ENCODE data around the gene SLC35F1. TPM values are rescaled to one million over a fixed set of nuclear protein-coding genes. Genes with fewer than 3 reads are reported as not detected.
"Not testable (repeated sequence)": the region's sequence is repeated elsewhere in the genome, so short reads cannot be mapped to it uniquely, and the experiment has no call there.

The SLC35F1 gene
- total and polyA plus RNA-seq, 2 donors = 0.92 to 9.1 TPM

DNA sequence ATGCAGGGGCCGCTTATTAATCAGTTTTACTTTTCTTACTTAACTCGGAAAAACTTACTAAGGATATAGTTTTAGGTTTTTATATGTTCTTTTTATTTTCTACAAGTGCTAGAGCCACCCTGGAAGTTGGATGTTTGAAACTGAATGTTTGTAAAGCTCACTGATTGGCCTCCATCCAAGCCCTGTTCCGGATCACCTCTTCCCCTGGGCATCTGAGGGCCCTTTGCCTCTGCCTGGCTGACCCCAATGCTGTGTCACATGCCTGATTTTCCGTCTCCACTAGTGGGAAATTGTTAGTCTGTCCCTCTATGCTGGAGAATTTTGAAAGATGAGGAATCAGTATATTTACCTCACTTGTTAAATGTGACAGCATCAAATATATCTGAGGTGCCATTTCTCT, 79.3 kb downstream of the SLC35F1 start:
- no peaks in the 10 kb centered on the region for H3K4me1 ChIP-seq (ENCODE audit: insufficient read depth)
- no peak for DNase-seq (ENCODE audit: extremely low spot score)
- H3K36me3 ChIP-seq (ENCODE audit: insufficient read depth) = no peaks in the 10 kb centered on the region
- H3K27ac ChIP-seq (ENCODE audit: low read depth) = no peak overlapping the region
- 65% methylated on average over 4 of the region's 4 CpGs for WGBS
- H3K4me3 ChIP-seq (ENCODE audit: low read depth, low read length) = no peak overlapping the region

- H3K4me1 ChIP-seq (ENCODE audit: insufficient read depth) = no peaks in the 10 kb centered on the region
- no peak overlapping the region for H3K4me3 ChIP-seq (ENCODE audit: low read depth, low read length)
- 60% methylated on average over 3 of the region's 3 CpGs for WGBS
- H3K27ac ChIP-seq (ENCODE audit: low read depth) = no peak overlapping the region
- no peak for DNase-seq (ENCODE audit: extremely low spot score)
- H3K36me3 ChIP-seq (ENCODE audit: insufficient read depth) = no peaks in the 10 kb centered on the region
Observed at GRCh38 chr6:117989086-117989485, 82.0 kb downstream of the SLC35F1 start.

DNA sequence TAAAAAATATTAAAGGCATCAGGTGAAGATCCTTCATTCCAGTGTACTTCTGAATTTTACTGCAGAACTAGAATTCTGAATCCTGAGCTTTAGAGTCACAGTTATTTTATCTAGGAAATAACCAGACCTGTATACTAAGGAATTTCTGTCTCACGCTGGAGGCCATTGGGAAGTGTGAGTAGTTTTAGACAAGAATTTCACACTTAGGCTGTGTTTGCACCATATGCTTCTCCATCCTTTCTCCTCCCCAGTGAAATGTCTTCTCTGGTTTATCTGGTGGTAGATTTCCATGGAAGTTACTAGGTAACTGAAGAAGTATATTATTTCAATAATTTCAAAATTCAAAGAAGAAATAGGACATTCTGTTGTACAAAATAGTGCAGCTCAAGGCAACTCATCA, 83.1 kb downstream of the SLC35F1 start:
- Histone ChIP-seq H3K36me3 (ENCODE audit: insufficient read depth) (no peaks in the 10 kb centered on the region), H3K4me3 (ENCODE audit: low read depth, low read length) (no peak overlapping the region), H3K4me1 (ENCODE audit: insufficient read depth) (no peaks in the 10 kb centered on the region), H3K27ac (ENCODE audit: low read depth) (no peak overlapping the region)
- no peak for DNase-seq (ENCODE audit: extremely low spot score)
- WGBS = 50% methylated on average over 1 of the region's 1 CpG

GRCh38 chr6:117992856-117993255, 85.8 kb downstream of the SLC35F1 start:
- DNase-seq (ENCODE audit: extremely low spot score) = no peak
- H3K27ac ChIP-seq (ENCODE audit: low read depth) = no peak overlapping the region
- whole genome bisulfite sequencing = 44% methylated on average over 1 of the region's 1 CpG
- no peak overlapping the region for H3K4me3 ChIP-seq (ENCODE audit: low read depth, low read length)
- H3K36me3 ChIP-seq (ENCODE audit: insufficient read depth) = no peaks in the 10 kb centered on the region
- H3K4me1 ChIP-seq (ENCODE audit: insufficient read depth) = no peaks in the 10 kb centered on the region

- no peak overlapping the region for H3K4me3 ChIP-seq (ENCODE audit: low read depth, low read length)
- H3K4me1 ChIP-seq (ENCODE audit: insufficient read depth) = no peaks in the 10 kb centered on the region
- WGBS = 53% methylated on average over 5 of the region's 5 CpGs
- no peak overlapping the region for H3K27ac ChIP-seq (ENCODE audit: low read depth)
- H3K36me3 ChIP-seq (ENCODE audit: insufficient read depth) = no peaks in the 10 kb centered on the region
- DNase-seq (ENCODE audit: extremely low spot score) = no peak
Observed at GRCh38 chr6:118012944-118013343, 105.9 kb downstream of the SLC35F1 start.

GRCh38 chr6:118016532-118016931, 109.5 kb downstream of the SLC35F1 start:
- H3K27ac ChIP-seq (ENCODE audit: low read depth) = no peak overlapping the region
- no peak for DNase-seq (ENCODE audit: extremely low spot score)
- WGBS = 86% methylated on average over 2 of the region's 2 CpGs
- no peaks in the 10 kb centered on the region for H3K4me1 ChIP-seq (ENCODE audit: insufficient read depth)
- H3K36me3 ChIP-seq (ENCODE audit: insufficient read depth) = no peaks in the 10 kb centered on the region
- H3K4me3 ChIP-seq (ENCODE audit: low read depth, low read length) = no peak overlapping the region

- H3K36me3 ChIP-seq (ENCODE audit: insufficient read depth) = no peaks in the 10 kb centered on the region
- WGBS = 36% methylated on average over 2 of the region's 2 CpGs
- DNase-seq (ENCODE audit: extremely low spot score) = no peak
Observed at GRCh38 chr6:118017301-118017848, 110.3 kb downstream of the SLC35F1 start.

DNA sequence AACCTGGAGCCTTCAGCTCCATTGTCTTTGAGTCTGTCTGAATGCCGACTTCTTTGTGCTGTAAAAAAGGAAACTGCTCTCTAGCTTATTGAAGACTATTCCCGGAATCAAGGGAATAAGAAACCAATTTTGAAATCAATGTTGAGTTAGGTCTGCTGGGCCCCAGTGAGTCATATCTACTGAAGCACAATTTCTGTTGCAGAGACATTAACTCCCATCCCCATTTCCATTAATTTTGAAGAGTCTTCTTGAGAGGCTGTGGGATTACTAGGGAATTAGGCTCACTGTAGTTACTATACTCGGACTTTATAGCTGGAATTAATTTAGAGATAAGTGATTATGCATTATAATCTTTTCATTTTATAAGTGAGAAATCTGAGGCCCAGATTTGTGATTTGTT, 116.7 kb downstream of the SLC35F1 start:
- Histone ChIP-seq H3K36me3 (ENCODE audit: insufficient read depth) (no peaks in the 10 kb centered on the region), H3K27ac (ENCODE audit: low read depth) (no peak overlapping the region), H3K4me3 (ENCODE audit: low read depth, low read length) (no peak overlapping the region), H3K4me1 (ENCODE audit: insufficient read depth) (no peaks in the 10 kb centered on the region)
- no peak for DNase-seq (ENCODE audit: extremely low spot score)
- WGBS = 75% methylated on average over 3 of the region's 3 CpGs

More at GRCh38 chr6:118017301-118017848, 110.3 kb downstream of the SLC35F1 start:
- H3K4me1 ChIP-seq (ENCODE audit: insufficient read depth) = no peaks in the 10 kb centered on the region
- no peak overlapping the region for H3K4me3 ChIP-seq (ENCODE audit: low read depth, low read length)
- H3K27ac ChIP-seq (ENCODE audit: low read depth) = no peak overlapping the region

DNA sequence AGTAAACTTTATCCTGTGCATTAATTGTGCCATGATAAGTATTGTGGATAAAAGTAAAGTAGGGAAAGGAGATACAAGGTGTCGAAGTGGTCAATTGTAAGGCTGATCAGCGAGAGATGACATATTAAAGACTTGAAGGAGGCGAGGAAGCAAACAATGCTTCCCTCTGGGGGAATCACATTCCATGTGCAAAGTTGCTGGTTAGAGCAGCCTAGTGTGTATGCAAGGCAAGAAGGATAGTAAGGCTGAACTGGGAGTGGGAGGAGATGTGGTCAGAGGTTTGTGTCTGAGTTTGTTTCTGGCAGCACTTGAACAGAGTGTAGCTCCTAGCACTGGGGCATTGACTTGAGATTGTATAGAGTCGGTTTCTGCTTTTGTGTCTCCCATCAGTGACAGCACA, 122.9 kb downstream of the SLC35F1 start:
- Histone ChIP-seq H3K4me1 (ENCODE audit: insufficient read depth) (no peaks in the 10 kb centered on the region), H3K27ac (ENCODE audit: low read depth) (no peak overlapping the region), H3K36me3 (ENCODE audit: insufficient read depth) (no peaks in the 10 kb centered on the region), H3K4me3 (ENCODE audit: low read depth, low read length) (no peak overlapping the region)
- no peak for DNase-seq (ENCODE audit: extremely low spot score)
- 84% methylated on average over 4 of the region's 4 CpGs for WGBS

- not testable (repeated sequence) for H3K4me3 ChIP-seq (ENCODE audit: low read depth, low read length); H3K27ac ChIP-seq (ENCODE audit: low read depth)
- 90% methylated on average over 3 of the region's 3 CpGs for WGBS
Observed at GRCh38 chr6:118037479-118037878, 130.4 kb downstream of the SLC35F1 start.

DNA sequence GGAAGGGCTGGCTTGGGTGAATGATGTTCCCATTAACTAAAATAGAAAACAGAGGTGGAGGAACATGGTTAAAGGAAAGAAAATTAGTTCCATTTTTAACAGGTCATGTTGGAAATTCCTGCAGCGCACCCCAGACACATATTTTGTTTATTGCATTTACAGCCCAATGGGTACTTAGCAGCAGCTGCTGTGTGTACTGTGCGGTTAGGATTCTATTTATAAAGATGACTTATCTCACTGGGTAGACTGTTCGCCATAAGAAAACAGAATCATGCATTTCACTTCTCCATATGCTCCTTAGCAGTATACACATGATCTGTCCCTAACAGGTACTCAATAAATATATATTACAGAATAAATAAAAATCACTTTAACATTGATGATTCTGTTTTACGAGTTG, 135.8 kb downstream of the SLC35F1 start:
- WGBS = 69% methylated on average over 4 of the region's 4 CpGs

More at GRCh38 chr6:118037479-118037878, 130.4 kb downstream of the SLC35F1 start:
- H3K4me1 ChIP-seq (ENCODE audit: insufficient read depth); DNase-seq (ENCODE audit: extremely low spot score); H3K36me3 ChIP-seq (ENCODE audit: insufficient read depth): not testable (repeated sequence)

DNA sequence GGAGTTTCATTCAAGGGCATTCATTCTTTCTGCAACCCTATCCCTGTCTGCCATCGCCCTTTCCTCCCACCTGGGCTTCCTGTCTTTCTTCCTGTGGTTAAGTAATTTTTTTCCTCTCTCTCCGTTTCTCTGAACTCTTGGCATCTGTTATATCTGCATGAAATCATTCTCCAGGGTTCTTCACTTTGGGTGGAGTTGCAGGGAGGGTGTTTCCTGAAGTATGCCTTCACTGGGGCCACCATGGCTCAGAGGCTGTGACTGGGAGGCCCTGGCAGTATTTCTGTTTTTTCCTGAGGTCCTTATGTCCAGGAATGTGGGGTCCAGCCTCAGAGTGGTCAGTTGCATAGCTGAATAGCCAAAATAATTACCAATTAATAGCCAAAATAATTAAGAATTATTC, 137.2 kb downstream of the SLC35F1 start:
- Histone ChIP-seq H3K4me1 (ENCODE audit: insufficient read depth) (no peaks in the 10 kb centered on the region), H3K4me3 (ENCODE audit: low read depth, low read length) (no peak overlapping the region), H3K27ac (ENCODE audit: low read depth) (no peak overlapping the region), H3K36me3 (ENCODE audit: insufficient read depth) (no peaks in the 10 kb centered on the region)
- no peak for DNase-seq (ENCODE audit: extremely low spot score)
- WGBS = 48% methylated on average over 2 of the region's 2 CpGs

More for the DNA sequence above, 135.8 kb downstream of the SLC35F1 start:
- no peak overlapping the region for H3K27ac ChIP-seq (ENCODE audit: low read depth)
- no peak for DNase-seq (ENCODE audit: extremely low spot score)
- H3K4me3 ChIP-seq (ENCODE audit: low read depth, low read length) = no peak overlapping the region
- H3K36me3 ChIP-seq (ENCODE audit: insufficient read depth) = no peaks in the 10 kb centered on the region
- H3K4me1 ChIP-seq (ENCODE audit: insufficient read depth) = no peaks in the 10 kb centered on the region

- Histone ChIP-seq H3K36me3 (ENCODE audit: insufficient read depth) (no peaks in the 10 kb centered on the region), H3K4me3 (ENCODE audit: low read depth, low read length) (no peak overlapping the region), H3K4me1 (ENCODE audit: insufficient read depth) (no peaks in the 10 kb centered on the region), H3K27ac (ENCODE audit: low read depth) (no peak overlapping the region)
- DNase-seq (ENCODE audit: extremely low spot score) = no peak
- 71% methylated on average over 1 of the region's 1 CpG for WGBS
Observed at GRCh38 chr6:118054082-118054481, 147.0 kb downstream of the SLC35F1 start.

DNA sequence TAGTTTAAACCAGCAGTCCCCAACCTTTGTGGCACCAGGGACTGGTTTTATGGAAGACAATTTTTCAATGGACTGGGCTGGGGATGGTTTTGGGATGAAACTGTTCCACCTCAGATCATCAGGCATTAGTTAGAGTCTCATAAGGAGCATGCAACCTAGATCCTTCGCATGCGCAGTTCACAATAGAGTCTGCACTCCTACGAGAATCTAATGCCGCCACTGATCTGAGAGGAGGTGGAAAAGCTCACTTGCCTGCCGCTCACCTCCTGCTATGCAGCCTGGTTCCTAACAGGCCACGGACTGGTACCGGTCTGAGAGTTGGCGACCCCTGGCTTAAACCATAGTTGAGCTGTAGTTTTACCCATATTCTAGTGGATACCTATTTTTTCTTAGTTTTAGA, 154.6 kb downstream of the SLC35F1 start:
- H3K4me1 ChIP-seq (ENCODE audit: insufficient read depth) = no peaks in the 10 kb centered on the region
- no peaks in the 10 kb centered on the region for H3K36me3 ChIP-seq (ENCODE audit: insufficient read depth)
- no peak overlapping the region for H3K27ac ChIP-seq (ENCODE audit: low read depth)
- H3K4me3 ChIP-seq (ENCODE audit: low read depth, low read length) = no peak overlapping the region
- no peak for DNase-seq (ENCODE audit: extremely low spot score)
- 96% methylated on average over 8 of the region's 8 CpGs for whole genome bisulfite sequencing

- H3K36me3 ChIP-seq (ENCODE audit: insufficient read depth) = no peaks in the 10 kb centered on the region
- no peak overlapping the region for H3K27ac ChIP-seq (ENCODE audit: low read depth)
- DNase-seq (ENCODE audit: extremely low spot score) = no peak
- H3K4me1 ChIP-seq (ENCODE audit: insufficient read depth) = no peaks in the 10 kb centered on the region
- 36% methylated on average over 2 of the region's 2 CpGs for WGBS
- H3K4me3 ChIP-seq (ENCODE audit: low read depth, low read length) = no peak overlapping the region
Observed at GRCh38 chr6:118080547-118080946, 173.5 kb downstream of the SLC35F1 start.

All from urinary bladder (tissue), 4 donors.